HepG2 (cell line): Measurements from ENCODE around the gene CPLX3. TPM values are rescaled to one million over a fixed set of nuclear protein-coding genes. Genes with fewer than 3 reads are reported as not detected.

ENCODE experiments used
- ATAC-seq: fragments of 200-7000 bp; cut with Tn5 transposase; 3 replicates; pipeline ENCODE4 v1.9.1; 2020; ENCODE audit warnings: mild to moderate bottlenecking, moderate library complexity
- BruUV-seq: library from RNA; stranded (reverse); fragments of 400-500 nt; replicated peaks from 2 replicates; lab custom pipeline; 2021; lab: Mats Ljungman, UMichigan
- CTCF ChIA-PET: fragments of 300-600 bp; formaldehyde crosslinking; extraction: SDS; loops from one replicate; lab custom pipeline; 2021; ENCODE audit warnings: low total read pairs, inconsistent platforms, low intra/inter-chr PET ratio; lab: Yijun Ruan, JAX
- POLR2A ChIA-PET: fragments of 350-600 bp; sonication (Branson Sonifier 250); formaldehyde crosslinking; loops from one replicate; lab custom pipeline; 2020; ENCODE audit warnings: antibody characterized with exemption, inconsistent platforms; lab: Yijun Ruan, JAX
- DNase-seq: peaks from one replicate; pipeline ENCODE4 v3.0.0-alpha.2; 2015; ENCODE audit warnings: low spot score
- FAIRE-seq: peaks from 3 replicates; lab custom pipeline; 2011; peaks lifted over from hg19 to GRCh38; lab: Jason Lieb, UNC
- H2AFZ ChIP-seq: one replicate; pipeline ENCODE4 v1.6.1; 2011; ENCODE audit warnings: low read length, inconsistent platforms
- H3K27ac ChIP-seq: fragments of 300-600 bp; 3 replicates; pipeline ENCODE4 v1.8.0; 2011; ENCODE audit warnings: mixed run types, mild to moderate bottlenecking, mixed read lengths, low read length, inconsistent platforms; ENCODE audit not compliant: insufficient read depth; ENCODE audit errors: extremely low read length
- H3K27me3 ChIP-seq, 2 experiments: fragments of 200-600 bp in 1 of 2; 2 replicates in 1 of 2; 3 replicates in 1 of 2; pipeline versions ENCODE4 v1.6.0 to v1.8.0; 2011; ENCODE audit warnings: low read length in 2 of 2, mild to moderate bottlenecking in 2 of 2, moderate library complexity in 2 of 2, inconsistent platforms in 1 of 2; ENCODE audit not compliant: insufficient read depth in 2 of 2, control insufficient read depth in 1 of 2
- H3K36me3 ChIP-seq, 2 experiments: fragments of 200-600 bp in 1 of 2; replicated peaks in 1 of 2; 2 replicates in 1 of 2; 3 replicates in 1 of 2; pipeline versions ENCODE4 v1.5.1 to v1.8.0; 2011; ENCODE audit warnings: low read length in 2 of 2, inconsistent platforms in 1 of 2; ENCODE audit not compliant: insufficient read depth in 2 of 2, control insufficient read depth in 1 of 2
- H3K4me1 ChIP-seq: 2 replicates; pipeline ENCODE4 v1.5.1; 2012; ENCODE audit warnings: low read length, inconsistent platforms; ENCODE audit not compliant: insufficient read depth
- H3K4me2 ChIP-seq: 2 replicates; pipeline ENCODE4 v1.6.0; 2011; ENCODE audit warnings: low read depth, low read length, inconsistent platforms
- H3K4me3 ChIP-seq, 3 experiments: fragments of 200-600 bp in 1 of 3; sonication (generic), shearing (Covaris generic) in 1 of 3; replicated peaks in 1 of 3; 2 replicates each; pipeline ENCODE4 v1.5.1; 2011 to 2016; ENCODE audit warnings: low read length in 3 of 3, inconsistent platforms in 2 of 3, low read depth in 2 of 3, mild to moderate bottlenecking in 2 of 3, control low read depth in 1 of 3, mixed read lengths in 1 of 3; ENCODE audit not compliant: insufficient read depth in 1 of 3
- H3K79me2 ChIP-seq: one replicate; pipeline ENCODE4 v1.6.1; 2011; ENCODE audit warnings: low read length, inconsistent platforms; ENCODE audit not compliant: insufficient read depth
- H3K9ac ChIP-seq: 2 replicates; pipeline ENCODE4 v1.6.0; 2011; ENCODE audit warnings: mild to moderate bottlenecking, low read depth, low read length, inconsistent platforms; ENCODE audit not compliant: insufficient read depth
- H3K9me3 ChIP-seq: 2 replicates; pipeline ENCODE4 v1.5.1; 2012; ENCODE audit warnings: mild to moderate bottlenecking, low read length
- H4K20me1 ChIP-seq: 2 replicates; pipeline ENCODE4 v1.6.0; 2011; ENCODE audit warnings: inconsistent platforms, mild to moderate bottlenecking, low read length, moderate library complexity; ENCODE audit not compliant: insufficient read depth
- ARNT ChIP-seq: fragments of 450-650 bp; IDR thresholded peaks from 2 replicates; pipeline ENCODE4 v1.6.1; 2017
- CEBPG ChIP-seq: IDR thresholded peaks from 2 replicates; pipeline ENCODE4 v1.6.1; 2016
- DNMT1 ChIP-seq: sonication (generic); formaldehyde crosslinking; IDR thresholded peaks from 2 replicates; pipeline ENCODE4 v1.5.1; 2020; ENCODE audit warnings: mild to moderate bottlenecking, missing genetic modification reagents
- HNRNPH1 ChIP-seq: fragments of 200-400 bp; formaldehyde crosslinking; optimal IDR thresholded peaks from 2 replicates; pipeline ENCODE3; 2017; ENCODE audit warnings: mild to moderate bottlenecking, low read depth, low read length
- MED8 ChIP-seq: sonication (generic); formaldehyde crosslinking; IDR thresholded peaks from 2 replicates; pipeline ENCODE4 v1.8.1; 2023; ENCODE audit warnings: mild to moderate bottlenecking, missing genetic modification reagents; ENCODE audit not compliant: insufficient replicate concordance
- NR3C1 ChIP-seq: sonication (generic); formaldehyde crosslinking; IDR thresholded peaks from 2 replicates; pipeline ENCODE4 v1.4.0; 2020; ENCODE audit warnings: missing genetic modification reagents
- PITX1 ChIP-seq: sonication (generic); formaldehyde crosslinking; IDR thresholded peaks from 2 replicates; pipeline ENCODE4 v1.5.1; 2020; ENCODE audit warnings: mild to moderate bottlenecking, missing genetic modification reagents
- RAD51 ChIP-seq: fragments of 450-650 bp; IDR thresholded peaks from 2 replicates; pipeline ENCODE4 v1.6.1; 2016; ENCODE audit warnings: borderline replicate concordance
- SAFB2 ChIP-seq: sonication (generic); formaldehyde crosslinking; IDR thresholded peaks from 2 replicates; pipeline ENCODE4 v1.5.1; 2020; ENCODE audit warnings: missing genetic modification reagents, low read depth, mild to moderate bottlenecking, borderline replicate concordance
- STAG1 ChIP-seq: sonication (generic); formaldehyde crosslinking; IDR thresholded peaks from 2 replicates; pipeline ENCODE4 v1.4.0; 2020; ENCODE audit warnings: missing genetic modification reagents
- ZNF746 ChIP-seq: sonication (generic); formaldehyde crosslinking; IDR thresholded peaks from 2 replicates; pipeline ENCODE4 v1.8.0; 2022; ENCODE audit warnings: mild to moderate bottlenecking, missing genetic modification reagents
- WGBS: methylation state at CpG from one replicate; pipeline ENCODE4 v1.1.6; 2017; ENCODE audit warnings: low lambda C conversion rate; 5-methylcytosine and 5-hydroxymethylcytosine counted together
- in situ Hi-C: cut with HindIII; loops from 2 replicates; pipeline ENCODE4 v1.10.0; 2017; ENCODE audit warnings: low pct_unique_long_range_greater_than_20kb; ENCODE audit not compliant: extremely low pct_ligation_motif_present
- intact Hi-C: fragments of 100-400 bp; cut with micrococcal nuclease; formaldehyde crosslinking; loops from one replicate; pipeline ENCODE4 v1.10.0; 2022; ENCODE audit not compliant: unreplicated experiment
- polyA plus RNA-seq, 8 experiments: library from polyadenylated mRNA; depleted of rRNA in 3 of 8; stranded (reverse) in 7 of 8; unstranded in 1 of 8; fragments of >200 nt; fragmentation: Illumina TruSeq in 4 of 8; extraction: Trizol in 4 of 8; gene quantifications; 2 replicates each; pipeline versions ENCODE4 v1.2.1 to v1.2.3, GENCODE V29; 2011 to 2016; ENCODE audit warnings: low read depth in 4 of 8, missing spikeins in 1 of 8, mixed read lengths in 1 of 8; ENCODE audit not compliant: insufficient read depth in 1 of 8
- total RNA-seq, 5 experiments: library from RNA; depleted of rRNA; stranded (reverse); fragments of >200 nt; fragmentation: Illumina TruSeq; extraction: Trizol; gene quantifications; 2 replicates each; pipeline ENCODE4 v1.2.3, GENCODE V29; 2016; ENCODE audit warnings: low read depth in 1 of 5
- TF ChIP-seq, protein P1 (sequence below): sonication (generic); formaldehyde crosslinking; IDR thresholded peaks from 2 replicates; pipeline ENCODE4 v1.8.1; 2022; ENCODE audit warnings: mild to moderate bottlenecking, missing genetic modification reagents
- TF ChIP-seq, protein P2 (sequence below): sonication (generic); formaldehyde crosslinking; IDR thresholded peaks from 2 replicates; pipeline ENCODE4 v1.5.1; 2020; ENCODE audit warnings: mild to moderate bottlenecking, missing genetic modification reagents, borderline replicate concordance
- TF ChIP-seq, protein P3 (sequence below): sonication (generic); formaldehyde crosslinking; IDR thresholded peaks from 2 replicates; pipeline ENCODE4 v1.5.1; 2020; ENCODE audit warnings: missing genetic modification reagents, mild to moderate bottlenecking, borderline replicate concordance

Gene CPLX3
- total and polyA plus RNA-seq, 2 of the 13 experiments (the other 11 are each of a cell fraction or from before 2014, with no cell fraction given), result not detected

DNA sequence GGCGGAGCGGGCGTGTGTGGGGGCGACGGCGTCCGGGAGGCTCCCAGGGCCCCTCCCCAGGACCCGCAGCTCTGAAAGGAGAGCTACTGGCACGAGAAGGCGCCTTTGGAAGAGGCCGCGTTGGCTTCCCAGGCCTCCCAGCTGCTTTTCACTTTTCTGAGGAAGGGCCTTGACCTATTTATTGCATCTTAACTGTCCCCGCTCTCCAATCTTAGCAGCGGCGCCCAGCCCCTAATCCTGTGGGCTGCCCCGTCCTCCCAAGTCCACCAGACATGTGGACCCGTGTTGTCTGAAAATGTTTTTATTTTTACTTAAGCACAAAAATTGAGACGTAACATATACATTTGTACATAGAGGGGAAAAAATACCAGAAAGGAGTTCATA, 17.0 kb downstream of the CPLX3 start (continued):
- no peak for TF ChIP-seq ARNT
- TF ChIP-seq SAFB2 (CRISPR knock-in tag), result no peak
- TF ChIP-seq, protein P1, sequence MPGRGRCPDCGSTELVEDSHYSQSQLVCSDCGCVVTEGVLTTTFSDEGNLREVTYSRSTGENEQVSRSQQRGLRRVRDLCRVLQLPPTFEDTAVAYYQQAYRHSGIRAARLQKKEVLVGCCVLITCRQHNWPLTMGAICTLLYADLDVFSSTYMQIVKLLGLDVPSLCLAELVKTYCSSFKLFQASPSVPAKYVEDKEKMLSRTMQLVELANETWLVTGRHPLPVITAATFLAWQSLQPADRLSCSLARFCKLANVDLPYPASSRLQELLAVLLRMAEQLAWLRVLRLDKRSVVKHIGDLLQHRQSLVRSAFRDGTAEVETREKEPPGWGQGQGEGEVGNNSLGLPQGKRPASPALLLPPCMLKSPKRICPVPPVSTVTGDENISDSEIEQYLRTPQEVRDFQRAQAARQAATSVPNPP (CRISPR knock-in tag), result 0 out of 2 replicates have a peak, but pooled peaks have one; percentile 6
- no peak for TF ChIP-seq HNRNPH1
- TF ChIP-seq DNMT1, result no peak

DNA sequence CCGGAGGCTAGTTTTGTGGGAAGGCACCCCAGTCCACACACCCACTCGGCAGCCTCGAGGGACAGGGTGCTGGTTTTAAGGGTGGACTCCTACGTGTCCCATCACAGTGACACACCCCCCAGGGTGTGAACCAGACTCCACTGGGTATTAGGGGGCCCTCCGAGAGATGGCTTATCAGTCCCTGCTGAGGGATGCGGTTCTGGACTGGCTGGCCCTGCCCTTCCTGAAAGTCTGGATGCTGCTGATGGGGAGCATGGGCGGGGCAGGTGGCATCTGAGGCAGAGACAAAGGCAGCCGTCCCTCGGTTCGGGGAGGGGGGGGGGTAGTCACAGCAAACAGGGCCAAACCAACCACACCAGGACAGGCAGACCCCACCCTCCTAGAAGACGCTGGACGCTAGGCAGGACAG, 17.5 kb downstream of the CPLX3 start:
- H3K27me3 ChIP-seq, result no peaks in the 10 kb centered on the region
- peaks cover 22% of the 10 kb centered on the region for H3K4me1 ChIP-seq
- ChIA-PET POLR2A (interaction anchor here (0.9 to 1.3 kb wide), 3 partner anchors 30 to 50 kb away, joined by 3 read pairs; partner anchors contain the start of genes MPI and SCAMP2), CTCF (interaction anchor here (1.8 kb wide), 1 partner anchor 73 kb away, joined by 6 read pairs; no protein-coding TSS in a partner anchor)
- DNase-seq, result no peak
- no peaks in the 10 kb centered on the region for H3K79me2 ChIP-seq
- H3K4me2 ChIP-seq, result no peak overlapping the region
- no peak overlapping the region for H2AFZ ChIP-seq
- intact Hi-C loops (loop anchor here (2.0 kb wide), 1 partner anchor 13 kb away; no protein-coding TSS in a partner anchor), in situ Hi-C loops (no loop called here)
- no peak for ATAC-seq
- H3K4me3 ChIP-seq, result no peak overlapping the region
- no TSS peak for BruUV-seq
- H3K9ac ChIP-seq, result no peak overlapping the region; the same call in 1 of the 2 replicates
- 93% methylated on average over 6 of the region's 12 CpGs for WGBS
- no peaks in the 10 kb centered on the region for H3K9me3 ChIP-seq
- no peak for FAIRE-seq
- H4K20me1 ChIP-seq, result no peaks in the 10 kb centered on the region
- H3K36me3 ChIP-seq, result peaks cover 10 to 28% of the 10 kb centered on the region in 2 experiments; a peak in 4 of 5 replicates
- H3K27ac ChIP-seq, result peak overlapping the region; percentile 57
- TF ChIP-seq, protein P2, sequence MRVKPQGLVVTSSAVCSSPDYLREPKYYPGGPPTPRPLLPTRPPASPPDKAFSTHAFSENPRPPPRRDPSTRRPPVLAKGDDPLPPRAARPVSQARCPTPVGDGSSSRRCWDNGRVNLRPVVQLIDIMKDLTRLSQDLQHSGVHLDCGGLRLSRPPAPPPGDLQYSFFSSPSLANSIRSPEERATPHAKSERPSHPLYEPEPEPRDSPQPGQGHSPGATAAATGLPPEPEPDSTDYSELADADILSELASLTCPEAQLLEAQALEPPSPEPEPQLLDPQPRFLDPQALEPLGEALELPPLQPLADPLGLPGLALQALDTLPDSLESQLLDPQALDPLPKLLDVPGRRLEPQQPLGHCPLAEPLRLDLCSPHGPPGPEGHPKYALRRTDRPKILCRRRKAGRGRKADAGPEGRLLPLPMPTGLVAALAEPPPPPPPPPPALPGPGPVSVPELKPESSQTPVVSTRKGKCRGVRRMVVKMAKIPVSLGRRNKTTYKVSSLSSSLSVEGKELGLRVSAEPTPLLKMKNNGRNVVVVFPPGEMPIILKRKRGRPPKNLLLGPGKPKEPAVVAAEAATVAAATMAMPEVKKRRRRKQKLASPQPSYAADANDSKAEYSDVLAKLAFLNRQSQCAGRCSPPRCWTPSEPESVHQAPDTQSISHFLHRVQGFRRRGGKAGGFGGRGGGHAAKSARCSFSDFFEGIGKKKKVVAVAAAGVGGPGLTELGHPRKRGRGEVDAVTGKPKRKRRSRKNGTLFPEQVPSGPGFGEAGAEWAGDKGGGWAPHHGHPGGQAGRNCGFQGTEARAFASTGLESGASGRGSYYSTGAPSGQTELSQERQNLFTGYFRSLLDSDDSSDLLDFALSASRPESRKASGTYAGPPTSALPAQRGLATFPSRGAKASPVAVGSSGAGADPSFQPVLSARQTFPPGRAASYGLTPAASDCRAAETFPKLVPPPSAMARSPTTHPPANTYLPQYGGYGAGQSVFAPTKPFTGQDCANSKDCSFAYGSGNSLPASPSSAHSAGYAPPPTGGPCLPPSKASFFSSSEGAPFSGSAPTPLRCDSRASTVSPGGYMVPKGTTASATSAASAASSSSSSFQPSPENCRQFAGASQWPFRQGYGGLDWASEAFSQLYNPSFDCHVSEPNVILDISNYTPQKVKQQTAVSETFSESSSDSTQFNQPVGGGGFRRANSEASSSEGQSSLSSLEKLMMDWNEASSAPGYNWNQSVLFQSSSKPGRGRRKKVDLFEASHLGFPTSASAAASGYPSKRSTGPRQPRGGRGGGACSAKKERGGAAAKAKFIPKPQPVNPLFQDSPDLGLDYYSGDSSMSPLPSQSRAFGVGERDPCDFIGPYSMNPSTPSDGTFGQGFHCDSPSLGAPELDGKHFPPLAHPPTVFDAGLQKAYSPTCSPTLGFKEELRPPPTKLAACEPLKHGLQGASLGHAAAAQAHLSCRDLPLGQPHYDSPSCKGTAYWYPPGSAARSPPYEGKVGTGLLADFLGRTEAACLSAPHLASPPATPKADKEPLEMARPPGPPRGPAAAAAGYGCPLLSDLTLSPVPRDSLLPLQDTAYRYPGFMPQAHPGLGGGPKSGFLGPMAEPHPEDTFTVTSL (CRISPR knock-in tag), result no peak
- TF ChIP-seq CEBPG (CRISPR knock-in tag) (no peak), STAG1 (CRISPR knock-in tag) (no peak), ZNF746 (CRISPR knock-in tag) (no peak), PITX1 (no peak), NR3C1 (CRISPR knock-in tag) (no peak), RAD51 (no peak), MED8 (CRISPR knock-in tag) (no peak)
- TF ChIP-seq, protein P3, sequence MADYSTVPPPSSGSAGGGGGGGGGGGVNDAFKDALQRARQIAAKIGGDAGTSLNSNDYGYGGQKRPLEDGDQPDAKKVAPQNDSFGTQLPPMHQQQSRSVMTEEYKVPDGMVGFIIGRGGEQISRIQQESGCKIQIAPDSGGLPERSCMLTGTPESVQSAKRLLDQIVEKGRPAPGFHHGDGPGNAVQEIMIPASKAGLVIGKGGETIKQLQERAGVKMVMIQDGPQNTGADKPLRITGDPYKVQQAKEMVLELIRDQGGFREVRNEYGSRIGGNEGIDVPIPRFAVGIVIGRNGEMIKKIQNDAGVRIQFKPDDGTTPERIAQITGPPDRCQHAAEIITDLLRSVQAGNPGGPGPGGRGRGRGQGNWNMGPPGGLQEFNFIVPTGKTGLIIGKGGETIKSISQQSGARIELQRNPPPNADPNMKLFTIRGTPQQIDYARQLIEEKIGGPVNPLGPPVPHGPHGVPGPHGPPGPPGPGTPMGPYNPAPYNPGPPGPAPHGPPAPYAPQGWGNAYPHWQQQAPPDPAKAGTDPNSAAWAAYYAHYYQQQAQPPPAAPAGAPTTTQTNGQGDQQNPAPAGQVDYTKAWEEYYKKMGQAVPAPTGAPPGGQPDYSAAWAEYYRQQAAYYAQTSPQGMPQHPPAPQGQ, result no peak
